AG09309 (cell line): ENCODE measurements around the gene RAB31.

ENCODE experiments used
- DNase-seq: peaks from one replicate; pipeline ENCODE4 v3.0.0-alpha.2; 2010; ENCODE audit warnings: low read depth
- H3K4me3 ChIP-seq: 2 replicates; pipeline ENCODE4 v1.5.1; 2011; ENCODE audit warnings: mild to moderate bottlenecking, low read depth, low read length, moderate library complexity; ENCODE audit not compliant: control insufficient read depth
- TF ChIP-seq, protein P1 (sequence below): IDR thresholded peaks from 2 replicates; pipeline ENCODE4 v1.5.1; 2011; ENCODE audit warnings: mild to moderate bottlenecking, low read depth, low read length, inconsistent platforms; ENCODE audit not compliant: insufficient read depth, control insufficient read depth; ENCODE audit errors: missing control alignments

Gene RAB31

DNA sequence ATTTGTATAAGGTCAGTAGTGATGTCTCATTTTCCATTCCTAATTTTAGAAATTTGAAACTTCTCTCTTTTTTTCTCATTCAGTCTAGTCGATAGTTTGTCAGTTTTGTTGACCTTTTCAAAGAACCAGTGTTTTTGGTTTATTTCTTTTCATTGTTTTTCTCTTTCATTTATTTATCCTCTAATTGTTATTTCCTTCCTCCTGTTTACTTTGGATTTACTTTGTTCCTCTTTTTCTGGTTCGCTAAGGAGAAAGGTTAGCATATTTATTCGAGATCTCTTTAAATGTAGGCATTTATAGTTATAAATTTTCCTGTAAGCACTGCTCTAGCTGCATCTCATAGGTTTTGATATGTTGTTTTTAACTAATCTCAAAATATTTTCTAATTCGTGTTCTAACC, 112.6 kb downstream of the RAB31 start:
- TF ChIP-seq, protein P1, sequence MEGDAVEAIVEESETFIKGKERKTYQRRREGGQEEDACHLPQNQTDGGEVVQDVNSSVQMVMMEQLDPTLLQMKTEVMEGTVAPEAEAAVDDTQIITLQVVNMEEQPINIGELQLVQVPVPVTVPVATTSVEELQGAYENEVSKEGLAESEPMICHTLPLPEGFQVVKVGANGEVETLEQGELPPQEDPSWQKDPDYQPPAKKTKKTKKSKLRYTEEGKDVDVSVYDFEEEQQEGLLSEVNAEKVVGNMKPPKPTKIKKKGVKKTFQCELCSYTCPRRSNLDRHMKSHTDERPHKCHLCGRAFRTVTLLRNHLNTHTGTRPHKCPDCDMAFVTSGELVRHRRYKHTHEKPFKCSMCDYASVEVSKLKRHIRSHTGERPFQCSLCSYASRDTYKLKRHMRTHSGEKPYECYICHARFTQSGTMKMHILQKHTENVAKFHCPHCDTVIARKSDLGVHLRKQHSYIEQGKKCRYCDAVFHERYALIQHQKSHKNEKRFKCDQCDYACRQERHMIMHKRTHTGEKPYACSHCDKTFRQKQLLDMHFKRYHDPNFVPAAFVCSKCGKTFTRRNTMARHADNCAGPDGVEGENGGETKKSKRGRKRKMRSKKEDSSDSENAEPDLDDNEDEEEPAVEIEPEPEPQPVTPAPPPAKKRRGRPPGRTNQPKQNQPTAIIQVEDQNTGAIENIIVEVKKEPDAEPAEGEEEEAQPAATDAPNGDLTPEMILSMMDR, result no peak
- no peak overlapping the region for H3K4me3 ChIP-seq
- no peak for DNase-seq

DNA sequence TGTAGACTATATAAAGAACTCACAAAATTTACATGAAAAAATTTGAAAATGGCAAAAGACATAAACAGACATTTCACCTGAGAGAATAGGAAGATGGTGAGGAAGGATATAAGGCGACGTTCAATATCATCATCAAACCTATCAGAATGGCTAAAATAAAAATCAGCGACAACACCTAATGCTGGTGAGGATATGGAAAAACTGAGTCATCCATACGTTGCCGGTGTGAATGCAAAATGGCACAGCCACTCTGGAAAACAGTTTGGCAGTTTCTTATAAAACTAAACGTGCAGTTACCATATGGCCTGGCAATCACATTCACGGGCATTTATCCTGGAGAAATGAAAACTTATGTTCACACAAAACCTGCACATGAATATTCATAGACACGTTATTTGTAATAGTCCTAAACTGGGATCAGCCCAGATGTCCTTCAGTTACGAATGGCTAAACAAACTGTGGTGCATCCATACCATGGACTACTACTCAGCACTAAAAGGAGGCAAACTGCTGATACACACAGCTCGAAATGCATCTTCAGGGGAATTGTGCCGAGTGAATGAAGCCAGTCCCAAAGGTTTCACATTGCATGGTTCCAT, 114.6 kb downstream of the RAB31 start:
- no peak for DNase-seq
- no peak overlapping the region for H3K4me3 ChIP-seq
- TF ChIP-seq, protein P1, result no peak

DNA sequence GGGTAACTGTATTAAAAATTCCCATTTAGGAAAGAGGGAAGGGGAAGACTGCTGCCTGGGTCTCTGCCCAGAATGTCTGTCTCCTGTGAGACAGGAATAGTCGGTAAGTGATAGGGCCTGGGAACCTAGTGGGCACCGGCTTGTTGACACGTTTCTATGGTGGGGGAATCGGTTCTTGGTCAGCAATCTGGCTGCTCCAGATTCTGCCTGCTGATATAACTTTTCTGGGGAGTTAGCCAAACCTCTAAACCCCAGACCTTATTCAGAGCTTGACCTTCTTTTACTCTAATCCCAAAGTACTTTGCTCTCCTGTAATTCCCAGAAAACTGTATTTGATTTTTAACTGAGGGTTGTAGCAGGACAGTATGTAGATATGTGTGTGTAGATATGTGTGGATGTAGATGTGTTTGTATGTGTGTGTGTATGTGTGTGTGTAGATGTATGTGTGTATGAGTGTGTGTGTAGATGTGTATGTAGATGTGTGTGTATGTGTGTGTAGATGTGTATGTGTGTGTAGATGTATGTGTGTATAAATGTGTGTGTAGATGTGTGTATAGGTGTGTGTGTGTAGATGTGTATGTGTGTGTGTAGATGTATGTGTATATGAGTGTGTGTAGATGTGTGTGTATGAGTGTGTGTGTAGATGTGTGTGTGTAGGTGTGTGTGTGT, 115.8 kb downstream of the RAB31 start:
- DNase-seq, result peak; percentile 64
- TF ChIP-seq, protein P1, result no peak
- H3K4me3 ChIP-seq, result no peak overlapping the region

DNA sequence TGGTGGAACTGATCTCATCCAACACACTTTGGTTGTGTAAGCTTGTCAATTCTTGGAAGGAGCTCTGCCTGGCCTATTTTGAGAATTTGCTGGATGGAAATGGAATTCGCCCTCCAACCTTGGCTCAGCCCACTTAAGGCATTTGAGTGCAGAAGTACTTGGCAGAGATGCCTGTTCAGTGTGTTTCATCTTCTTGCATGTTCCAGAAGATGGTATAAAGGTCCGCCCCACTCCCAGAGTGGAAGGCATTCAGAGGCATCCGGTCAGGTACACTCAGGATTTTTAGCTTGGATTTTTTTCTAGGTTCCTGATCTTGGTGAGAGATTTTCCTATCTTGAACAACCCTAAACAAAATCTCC, 116.4 kb downstream of the RAB31 start:
- H3K4me3 ChIP-seq, result no peak overlapping the region
- TF ChIP-seq, protein P1, result no peak
- peak; percentile 68 for DNase-seq

DNA sequence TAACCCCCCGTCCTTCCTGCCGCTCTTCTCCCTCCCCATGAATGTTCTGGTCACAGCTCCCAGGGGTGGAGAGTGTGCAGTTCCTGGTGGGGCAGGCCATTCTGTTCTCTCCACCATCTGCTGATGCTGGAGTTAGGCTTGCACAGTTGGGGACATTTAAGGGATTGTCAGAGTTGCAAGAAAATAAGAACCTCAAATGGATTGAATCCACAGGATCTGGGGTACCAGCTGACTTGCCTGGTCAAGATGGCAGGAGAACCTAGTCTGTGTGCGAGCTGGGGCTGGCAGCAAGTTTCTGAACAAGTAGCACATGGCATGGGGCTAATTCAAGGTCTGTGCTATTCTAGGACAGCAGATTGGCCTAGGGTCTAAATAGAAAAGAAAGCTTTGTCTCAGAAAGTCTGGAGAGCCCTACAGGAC, 116.9 kb downstream of the RAB31 start:
- DNase-seq, result no peak
- no peak overlapping the region for H3K4me3 ChIP-seq

DNA sequence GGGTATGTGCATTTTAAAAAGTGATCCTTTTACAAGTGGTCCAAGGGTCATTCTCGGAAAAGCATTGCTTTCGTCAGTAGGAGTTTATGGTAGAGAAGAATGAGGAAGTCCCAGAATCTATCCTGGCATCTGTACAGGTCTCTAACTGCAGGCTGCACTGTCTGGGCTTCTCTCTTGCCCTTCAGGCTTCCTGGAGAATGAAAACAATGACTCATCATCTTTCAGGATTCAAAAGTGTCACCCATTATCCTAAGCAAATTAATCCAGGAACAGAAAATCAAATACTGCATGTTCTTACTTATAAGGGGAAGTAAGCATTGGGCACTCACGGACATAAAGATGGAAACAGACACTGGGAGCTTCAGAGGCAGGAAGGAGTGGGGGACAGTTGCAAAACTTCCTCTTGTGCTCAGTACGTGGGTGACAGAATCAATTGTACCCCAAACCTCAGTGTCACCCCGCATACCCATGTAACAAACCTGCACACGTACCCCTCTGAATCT, 117.5 kb downstream of the RAB31 start:
- peak; percentile 87 for DNase-seq
- H3K4me3 ChIP-seq, result no peak overlapping the region
- TF ChIP-seq, protein P1, result no peak

More for the DNA sequence above, 116.9 kb downstream of the RAB31 start:
- TF ChIP-seq, protein P1, result no peak
